GM12872 (cell line): ENCODE data around the gene TCL1A.
A peak's percentile ranks its signal among the peaks of the same experiment; 100 is the strongest.

Experiments
- TF ChIP-seq, protein P1 (sequence below): IDR thresholded peaks from 3 replicates; pipeline ENCODE4 v1.5.1; 2011; ENCODE audit warnings: low read depth, mild to moderate bottlenecking, low read length, moderate library complexity; ENCODE audit not compliant: insufficient read depth

Gene TCL1A, protein sequence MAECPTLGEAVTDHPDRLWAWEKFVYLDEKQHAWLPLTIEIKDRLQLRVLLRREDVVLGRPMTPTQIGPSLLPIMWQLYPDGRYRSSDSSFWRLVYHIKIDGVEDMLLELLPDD

GRCh38 chr14:95713596-95714371, at the start of gene TCL1A:
Gene TCL1A, minus strand, starts transcription at chr14:95714125. Its CDS starts 59 bp downstream, at chr14:95714066.
- TF ChIP-seq, protein P1, sequence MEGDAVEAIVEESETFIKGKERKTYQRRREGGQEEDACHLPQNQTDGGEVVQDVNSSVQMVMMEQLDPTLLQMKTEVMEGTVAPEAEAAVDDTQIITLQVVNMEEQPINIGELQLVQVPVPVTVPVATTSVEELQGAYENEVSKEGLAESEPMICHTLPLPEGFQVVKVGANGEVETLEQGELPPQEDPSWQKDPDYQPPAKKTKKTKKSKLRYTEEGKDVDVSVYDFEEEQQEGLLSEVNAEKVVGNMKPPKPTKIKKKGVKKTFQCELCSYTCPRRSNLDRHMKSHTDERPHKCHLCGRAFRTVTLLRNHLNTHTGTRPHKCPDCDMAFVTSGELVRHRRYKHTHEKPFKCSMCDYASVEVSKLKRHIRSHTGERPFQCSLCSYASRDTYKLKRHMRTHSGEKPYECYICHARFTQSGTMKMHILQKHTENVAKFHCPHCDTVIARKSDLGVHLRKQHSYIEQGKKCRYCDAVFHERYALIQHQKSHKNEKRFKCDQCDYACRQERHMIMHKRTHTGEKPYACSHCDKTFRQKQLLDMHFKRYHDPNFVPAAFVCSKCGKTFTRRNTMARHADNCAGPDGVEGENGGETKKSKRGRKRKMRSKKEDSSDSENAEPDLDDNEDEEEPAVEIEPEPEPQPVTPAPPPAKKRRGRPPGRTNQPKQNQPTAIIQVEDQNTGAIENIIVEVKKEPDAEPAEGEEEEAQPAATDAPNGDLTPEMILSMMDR, result peak; percentile 62

DNA sequence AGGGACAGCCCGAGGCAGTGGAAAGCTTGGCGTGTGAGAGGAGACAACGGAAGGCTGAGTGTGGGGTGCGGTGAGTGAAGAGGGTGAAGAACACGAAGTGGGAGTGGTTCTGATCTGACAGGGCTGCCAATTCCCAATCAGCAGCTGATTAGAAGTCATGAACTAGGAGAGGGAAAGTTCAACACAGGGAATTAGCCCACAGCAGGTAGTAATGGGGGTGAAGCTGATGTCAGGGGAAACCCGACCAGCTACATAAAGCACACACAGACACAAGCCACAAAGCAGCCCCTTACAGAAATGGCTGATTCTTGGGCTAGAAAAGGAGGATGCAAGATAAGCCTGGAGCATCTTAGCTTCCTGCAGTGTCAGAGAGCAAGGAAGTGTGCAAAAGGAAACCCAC, 47.5 kb upstream of the TCL1A start:
- TF ChIP-seq, protein P1, result no peak

GRCh38 chr14:95760596-95760995, 46.7 kb upstream of the TCL1A start:
- TF ChIP-seq, protein P1, result no peak

- TF ChIP-seq, protein P1, result no peak
Observed at GRCh38 chr14:95759941-95760340, 46.0 kb upstream of the TCL1A start.

GRCh38 chr14:95758331-95758730, 44.4 kb upstream of the TCL1A start:
- TF ChIP-seq, protein P1, result no peak

- TF ChIP-seq, protein P1, result no peak
Observed at GRCh38 chr14:95756751-95757150, 42.8 kb upstream of the TCL1A start.

DNA sequence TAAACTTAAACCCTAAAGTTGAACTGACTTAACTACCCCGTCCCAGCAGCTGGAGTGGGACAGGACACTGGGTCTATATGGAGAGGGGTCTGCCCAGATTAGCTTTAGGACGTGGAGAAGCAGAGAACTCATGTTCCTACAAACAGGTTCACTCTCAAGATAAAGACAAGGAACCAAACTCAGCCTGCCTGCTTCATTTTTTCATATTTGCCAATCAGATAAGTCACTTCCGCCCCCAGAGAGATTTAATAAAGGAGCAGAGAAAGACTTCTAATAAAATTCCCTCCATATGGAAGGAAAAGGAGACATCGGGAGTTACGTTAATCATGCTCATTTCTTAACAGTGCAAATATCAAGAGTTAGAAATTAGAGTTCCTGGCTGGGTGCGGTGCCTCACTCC, 42.2 kb upstream of the TCL1A start:
- TF ChIP-seq, protein P1, result no peak
